Vagina (tissue), 2 donors: Measurements from ENCODE around the gene GRM7. TPM values are rescaled to one million over a fixed set of nuclear protein-coding genes. Genes with fewer than 3 reads are reported as not detected.

Source experiments
- DNase-seq, 2 donors: peaks; one replicate each; pipeline ENCODE4 v3.0.0-alpha.2; 2017; ENCODE audit errors: extremely low spot score in 2 of 2
- H3K27ac ChIP-seq: fragments of 200-600 bp; sonication (generic); one replicate; pipeline ENCODE4 v1.5.1; 2019
- H3K27me3 ChIP-seq: fragments of 200-600 bp; sonication (generic); one replicate; pipeline ENCODE4 v1.5.1; 2019
- H3K36me3 ChIP-seq, 2 donors: fragments of 200-600 bp; sonication (generic); one replicate each; pipeline ENCODE4 v1.5.1; 2017 to 2019
- H3K4me1 ChIP-seq: fragments of 200-600 bp; sonication (generic); one replicate; pipeline ENCODE4 v1.5.1; 2019
- H3K4me3 ChIP-seq, 2 donors: fragments of 200-600 bp; sonication (generic); 1 replicate in 1 of 2; 2 replicates in 1 of 2; pipeline ENCODE4 v1.5.1; 2016 to 2019
- H3K9me3 ChIP-seq: fragments of 200-600 bp; sonication (generic); one replicate; pipeline ENCODE4 v1.5.1; 2019
- POLR2A ChIP-seq, 2 donors: fragments of 450-650 bp; IDR thresholded peaks; one replicate each; pipeline ENCODE4 v1.6.1; 2017; ENCODE audit warnings: antibody characterized with exemption in 2 of 2, mild to moderate bottlenecking in 2 of 2, moderate library complexity in 2 of 2
- POLR2AphosphoS5 ChIP-seq, 2 donors: sonication (generic); formaldehyde crosslinking; IDR thresholded peaks; one replicate each; pipeline ENCODE4 v1.9.0; 2017; ENCODE audit warnings: antibody characterized with exemption in 2 of 2, mild to moderate bottlenecking in 2 of 2, low read depth in 1 of 2; ENCODE audit not compliant: insufficient read depth in 1 of 2
- intact Hi-C: fragments of 100-400 bp; cut with DNase I; formaldehyde crosslinking; loops from one replicate; pipeline ENCODE4 v1.15.1; 2023
- total RNA-seq: library from RNA; depleted of rRNA; stranded (reverse); fragments of >200 nt; gene quantifications from one replicate; pipeline ENCODE4 v1.2.3, GENCODE V29; 2016
- TF ChIP-seq, protein P1 (sequence below), 3 experiments: fragments of 450-650 bp in 2 of 3; fragments of 200-600 bp in 1 of 3; sonication (generic) in 1 of 3; IDR thresholded peaks; one replicate each; pipeline ENCODE4 v1.5.1; 2017 to 2019; ENCODE audit warnings: antibody characterized with exemption in 3 of 3, mild to moderate bottlenecking in 2 of 3, moderate library complexity in 2 of 3

Gene GRM7
- total RNA-seq, 1 donor from 2014 or later: 2.0 TPM

GRCh38 chr3:7749931-7750695, 889.2 kb downstream of the GRM7 start:
- no peaks in the 10 kb centered on the region for H3K9me3 ChIP-seq
- H3K4me1 ChIP-seq: no peaks in the 10 kb centered on the region
- no peak overlapping the region for H3K27ac ChIP-seq
- TF ChIP-seq POLR2AphosphoS5 (IDR thresholded peaks at IDR 0.05; ENCODE audit: insufficient read depth in 1 of 2, low read depth in 1 of 2) (no peak), POLR2A (IDR thresholded peaks at IDR 0.05) (no peak)
- TF ChIP-seq, protein P1, sequence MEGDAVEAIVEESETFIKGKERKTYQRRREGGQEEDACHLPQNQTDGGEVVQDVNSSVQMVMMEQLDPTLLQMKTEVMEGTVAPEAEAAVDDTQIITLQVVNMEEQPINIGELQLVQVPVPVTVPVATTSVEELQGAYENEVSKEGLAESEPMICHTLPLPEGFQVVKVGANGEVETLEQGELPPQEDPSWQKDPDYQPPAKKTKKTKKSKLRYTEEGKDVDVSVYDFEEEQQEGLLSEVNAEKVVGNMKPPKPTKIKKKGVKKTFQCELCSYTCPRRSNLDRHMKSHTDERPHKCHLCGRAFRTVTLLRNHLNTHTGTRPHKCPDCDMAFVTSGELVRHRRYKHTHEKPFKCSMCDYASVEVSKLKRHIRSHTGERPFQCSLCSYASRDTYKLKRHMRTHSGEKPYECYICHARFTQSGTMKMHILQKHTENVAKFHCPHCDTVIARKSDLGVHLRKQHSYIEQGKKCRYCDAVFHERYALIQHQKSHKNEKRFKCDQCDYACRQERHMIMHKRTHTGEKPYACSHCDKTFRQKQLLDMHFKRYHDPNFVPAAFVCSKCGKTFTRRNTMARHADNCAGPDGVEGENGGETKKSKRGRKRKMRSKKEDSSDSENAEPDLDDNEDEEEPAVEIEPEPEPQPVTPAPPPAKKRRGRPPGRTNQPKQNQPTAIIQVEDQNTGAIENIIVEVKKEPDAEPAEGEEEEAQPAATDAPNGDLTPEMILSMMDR (IDR thresholded peaks at IDR 0.05): no peak
- H3K27me3 ChIP-seq: no peaks in the 10 kb centered on the region
- intact Hi-C loops: no loop called here
- H3K36me3 ChIP-seq: no peaks in the 10 kb centered on the region
- no peak for DNase-seq
- H3K4me3 ChIP-seq: no peak overlapping the region

DNA sequence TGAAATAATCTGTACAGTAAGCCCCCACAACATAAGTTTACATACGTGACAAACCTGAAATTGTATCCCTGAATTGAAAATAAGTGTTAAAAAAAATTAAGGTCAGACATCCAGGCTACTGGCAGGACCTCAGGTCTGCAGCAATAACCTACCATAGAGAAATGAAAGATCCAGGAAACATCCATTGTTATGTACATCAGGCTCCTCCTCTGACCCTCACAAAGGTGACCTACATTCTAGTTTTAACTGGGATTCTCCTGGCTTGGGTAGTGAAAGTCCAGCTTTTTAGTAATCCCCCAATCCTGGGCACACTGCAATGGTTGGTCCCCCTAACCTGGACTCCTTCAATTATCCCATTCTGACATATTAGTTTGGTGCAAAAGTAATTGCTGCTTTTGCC, 891.1 kb downstream of the GRM7 start:
- H3K4me1 ChIP-seq: no peaks in the 10 kb centered on the region
- TF ChIP-seq, protein P1 (IDR thresholded peaks at IDR 0.05): no peak
- TF ChIP-seq POLR2AphosphoS5 (IDR thresholded peaks at IDR 0.05; ENCODE audit: insufficient read depth in 1 of 2, low read depth in 1 of 2) (no peak), POLR2A (IDR thresholded peaks at IDR 0.05) (no peak)
- no peak overlapping the region for H3K4me3 ChIP-seq
- intact Hi-C loops: no loop called here
- H3K9me3 ChIP-seq: no peaks in the 10 kb centered on the region
- H3K27ac ChIP-seq: no peak overlapping the region
- no peak for DNase-seq
- H3K27me3 ChIP-seq: no peaks in the 10 kb centered on the region
- no peaks in the 10 kb centered on the region for H3K36me3 ChIP-seq

GRCh38 chr3:7754653-7755441, 893.9 kb downstream of the GRM7 start:
- intact Hi-C loops: no loop called here
- TF ChIP-seq POLR2A (IDR thresholded peaks at IDR 0.05): no peak
- TF ChIP-seq POLR2AphosphoS5 (IDR thresholded peaks at IDR 0.05; ENCODE audit: insufficient read depth in 1 of 2, low read depth in 1 of 2): no peak
- TF ChIP-seq, protein P1 (IDR thresholded peaks at IDR 0.05): no peak
- no peaks in the 10 kb centered on the region for H3K27me3 ChIP-seq

GRCh38 chr3:7759630-7760029, 898.7 kb downstream of the GRM7 start:
- no peak overlapping the region for H3K27ac ChIP-seq
- no peak for DNase-seq
- H3K36me3 ChIP-seq: no peaks in the 10 kb centered on the region
- H3K4me3 ChIP-seq: no peak overlapping the region
- no peaks in the 10 kb centered on the region for H3K9me3 ChIP-seq
- intact Hi-C loops: no loop called here
- H3K27me3 ChIP-seq: no peaks in the 10 kb centered on the region
- TF ChIP-seq, protein P1 (IDR thresholded peaks at IDR 0.05): no peak
- no peaks in the 10 kb centered on the region for H3K4me1 ChIP-seq

More at GRCh38 chr3:7754653-7755441, 893.9 kb downstream of the GRM7 start:
- no peaks in the 10 kb centered on the region for H3K36me3 ChIP-seq
- no peak for DNase-seq
- H3K27ac ChIP-seq: no peak overlapping the region
- H3K9me3 ChIP-seq: no peaks in the 10 kb centered on the region
- H3K4me1 ChIP-seq: no peaks in the 10 kb centered on the region
- no peak overlapping the region for H3K4me3 ChIP-seq

DNA sequence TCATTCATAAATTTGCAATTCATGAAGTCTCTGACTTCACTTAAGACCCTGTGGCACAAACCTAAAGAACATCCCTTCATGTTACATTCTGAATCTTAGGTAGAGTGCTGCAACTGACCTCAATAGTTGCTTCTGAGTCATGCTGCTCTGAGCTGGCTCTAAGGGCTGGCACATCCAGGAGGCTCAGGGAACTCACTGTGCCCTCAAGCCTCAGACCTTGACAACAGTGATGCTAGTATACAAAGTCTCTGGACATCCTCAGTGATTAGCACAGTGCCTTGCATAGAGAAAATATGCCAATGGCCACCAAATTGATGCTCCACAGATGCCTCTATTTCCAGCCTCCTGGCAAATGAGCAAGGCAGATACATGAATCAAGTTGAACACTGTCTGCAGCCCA, 899.8 kb downstream of the GRM7 start:
- intact Hi-C loops: no loop called here
- DNase-seq: no peak

More for the DNA sequence above, 899.8 kb downstream of the GRM7 start:
- H3K4me3 ChIP-seq: no peak overlapping the region
- H3K9me3 ChIP-seq: no peaks in the 10 kb centered on the region
- H3K27ac ChIP-seq: no peak overlapping the region
- TF ChIP-seq POLR2A (IDR thresholded peaks at IDR 0.05) (no peak), POLR2AphosphoS5 (IDR thresholded peaks at IDR 0.05; ENCODE audit: insufficient read depth in 1 of 2, low read depth in 1 of 2) (no peak)
- TF ChIP-seq, protein P1 (IDR thresholded peaks at IDR 0.05): no peak
- no peaks in the 10 kb centered on the region for H3K36me3 ChIP-seq
- H3K4me1 ChIP-seq: no peaks in the 10 kb centered on the region
- no peaks in the 10 kb centered on the region for H3K27me3 ChIP-seq
